GM21576 (cell line): ENCODE measurements around the gene TUBB4B.

ENCODE experiments used
- ATAC-seq: cut with Tn5 transposase; IDR thresholded peaks from one replicate; pipeline ENCODE4 v1.9.1; 2021; ENCODE audit warnings: mild to moderate bottlenecking, moderate library complexity; ENCODE audit not compliant: unreplicated experiment

Gene TUBB4B

DNA sequence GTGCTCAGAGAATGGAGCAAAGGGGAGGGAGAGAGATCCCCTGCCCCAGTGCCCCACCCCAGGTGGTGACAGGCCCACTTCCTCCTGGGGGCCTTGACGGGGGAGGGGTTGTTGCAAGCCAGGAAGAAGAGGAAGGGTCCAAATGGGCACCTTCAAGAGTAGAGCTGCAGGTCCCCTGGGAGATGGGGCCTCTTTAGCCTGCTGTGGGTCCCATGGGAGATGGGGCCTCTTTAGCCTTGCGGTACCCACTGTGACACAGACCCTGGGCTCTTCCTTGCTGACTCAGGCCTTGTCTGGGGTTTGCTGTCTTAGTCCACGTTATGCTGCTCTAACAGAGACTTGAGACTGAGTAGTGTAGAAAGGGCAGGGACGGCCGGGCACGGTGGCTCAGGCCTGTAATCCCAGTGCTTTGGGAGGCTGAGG, 26.9 kb downstream of the TUBB4B start:
- no peak for ATAC-seq

DNA sequence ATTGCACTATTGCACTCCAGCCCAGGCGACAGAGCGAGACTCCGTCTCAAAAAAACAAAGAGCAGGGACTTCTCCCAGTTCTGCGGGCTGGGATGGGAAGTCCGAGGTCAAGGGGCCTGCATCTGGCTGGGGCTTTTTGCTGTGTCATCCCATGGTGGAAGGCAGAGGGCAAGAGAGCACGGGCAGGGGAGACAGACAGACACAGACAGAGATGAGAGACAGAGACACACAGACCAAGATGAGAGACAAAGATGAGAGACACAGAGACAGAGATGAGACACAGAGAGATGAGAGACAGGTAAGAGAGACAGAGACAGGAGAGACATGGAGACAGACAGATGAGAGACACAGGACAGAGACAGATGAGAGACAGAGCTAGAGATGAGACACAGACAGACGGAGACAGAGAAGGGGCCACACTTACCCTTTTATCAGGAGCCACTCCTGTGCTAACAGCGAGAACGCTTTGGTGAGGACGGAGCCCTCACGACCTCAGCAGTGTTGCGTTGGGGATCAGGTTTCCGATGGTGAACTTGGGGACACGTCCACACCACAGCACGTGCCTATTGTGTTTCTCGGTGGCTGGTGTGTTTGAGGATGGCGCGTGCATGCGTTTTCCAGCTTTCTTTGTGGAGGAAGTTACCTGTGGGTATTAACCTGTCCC, 27.6 kb downstream of the TUBB4B start:
- ATAC-seq, result no peak

DNA sequence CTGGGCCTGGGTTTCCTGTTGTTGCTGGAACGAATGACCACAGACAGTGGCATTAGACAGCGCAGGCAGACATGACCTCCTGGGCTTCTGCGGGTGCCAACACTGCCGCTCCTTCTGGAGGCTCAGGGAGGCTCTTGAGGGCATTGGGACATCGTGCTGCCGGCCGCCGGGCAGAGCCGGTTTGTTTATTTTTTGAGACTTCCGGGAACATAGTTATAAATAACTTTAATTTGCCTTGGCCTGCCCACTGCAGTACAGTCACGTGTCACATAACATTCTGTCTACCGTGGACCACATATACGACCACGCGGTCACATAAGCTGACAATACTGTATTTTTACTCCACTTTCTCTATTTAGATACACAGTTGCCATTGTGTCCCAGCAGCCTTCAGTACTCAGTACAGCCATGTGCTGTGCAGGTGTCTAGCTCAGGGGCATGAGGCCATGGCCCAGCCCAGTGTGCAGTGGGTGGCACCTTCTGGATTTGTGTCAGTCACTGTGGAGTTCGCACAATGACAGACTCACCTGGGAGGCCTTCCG, 28.2 kb downstream of the TUBB4B start:
- no peak for ATAC-seq

DNA sequence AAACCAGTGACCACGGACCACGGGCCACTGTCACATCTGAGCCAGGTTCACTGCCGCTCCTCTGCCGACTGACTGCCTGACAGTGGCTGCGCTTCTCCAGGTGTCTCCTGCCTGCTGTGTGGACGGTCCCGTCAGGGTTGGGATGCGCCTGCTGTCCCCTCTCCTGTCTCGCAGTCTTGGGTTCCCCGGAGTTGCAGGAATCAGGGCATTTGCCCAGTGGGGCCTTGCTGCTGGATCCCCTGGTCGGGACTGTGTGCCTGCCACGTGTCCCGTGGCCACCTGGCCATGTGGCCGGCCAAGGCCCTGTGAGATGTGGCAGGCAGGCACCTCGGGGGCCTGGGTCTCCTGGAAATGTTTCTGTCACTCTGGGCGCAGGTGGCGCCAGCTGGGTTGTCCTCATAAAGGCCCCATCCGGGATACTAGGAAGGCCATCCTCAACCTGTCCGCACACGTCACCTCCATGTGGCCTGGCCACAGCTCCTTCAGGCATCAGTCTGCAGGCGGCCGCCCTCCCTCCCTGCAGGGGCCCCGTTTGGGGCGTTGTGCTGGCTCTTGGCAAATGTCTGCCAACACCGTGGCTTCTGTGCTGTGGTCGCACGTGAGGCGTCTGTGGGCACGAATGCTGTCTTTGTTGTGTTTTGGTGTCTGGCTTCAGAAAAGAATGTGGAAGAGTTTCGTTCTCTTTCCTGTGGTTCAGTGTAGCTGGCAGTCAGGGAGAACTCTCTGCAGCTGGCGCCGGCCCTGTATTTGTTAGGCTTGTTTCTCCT, 30.0 kb downstream of the TUBB4B start:
- no peak for ATAC-seq

DNA sequence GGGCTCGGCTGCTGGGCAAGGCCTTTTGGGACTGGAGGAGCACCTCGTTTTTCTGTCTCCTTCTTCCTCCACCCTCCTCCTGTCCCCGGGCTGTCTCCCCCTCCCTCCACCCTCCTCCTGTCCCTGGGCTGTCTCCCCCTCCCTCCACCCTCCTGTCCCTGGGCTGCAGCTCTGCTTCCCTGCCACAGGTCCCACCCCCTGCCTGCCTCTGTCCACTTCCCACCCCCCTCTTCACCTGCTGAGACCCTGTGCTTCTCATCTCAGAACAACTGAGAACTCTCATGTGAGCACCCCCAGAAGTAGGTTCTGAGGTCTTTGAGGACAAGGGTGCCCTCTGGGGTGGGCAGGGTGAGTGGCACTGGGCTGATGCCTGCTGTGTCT, 30.6 kb downstream of the TUBB4B start:
- ATAC-seq, result no peak

DNA sequence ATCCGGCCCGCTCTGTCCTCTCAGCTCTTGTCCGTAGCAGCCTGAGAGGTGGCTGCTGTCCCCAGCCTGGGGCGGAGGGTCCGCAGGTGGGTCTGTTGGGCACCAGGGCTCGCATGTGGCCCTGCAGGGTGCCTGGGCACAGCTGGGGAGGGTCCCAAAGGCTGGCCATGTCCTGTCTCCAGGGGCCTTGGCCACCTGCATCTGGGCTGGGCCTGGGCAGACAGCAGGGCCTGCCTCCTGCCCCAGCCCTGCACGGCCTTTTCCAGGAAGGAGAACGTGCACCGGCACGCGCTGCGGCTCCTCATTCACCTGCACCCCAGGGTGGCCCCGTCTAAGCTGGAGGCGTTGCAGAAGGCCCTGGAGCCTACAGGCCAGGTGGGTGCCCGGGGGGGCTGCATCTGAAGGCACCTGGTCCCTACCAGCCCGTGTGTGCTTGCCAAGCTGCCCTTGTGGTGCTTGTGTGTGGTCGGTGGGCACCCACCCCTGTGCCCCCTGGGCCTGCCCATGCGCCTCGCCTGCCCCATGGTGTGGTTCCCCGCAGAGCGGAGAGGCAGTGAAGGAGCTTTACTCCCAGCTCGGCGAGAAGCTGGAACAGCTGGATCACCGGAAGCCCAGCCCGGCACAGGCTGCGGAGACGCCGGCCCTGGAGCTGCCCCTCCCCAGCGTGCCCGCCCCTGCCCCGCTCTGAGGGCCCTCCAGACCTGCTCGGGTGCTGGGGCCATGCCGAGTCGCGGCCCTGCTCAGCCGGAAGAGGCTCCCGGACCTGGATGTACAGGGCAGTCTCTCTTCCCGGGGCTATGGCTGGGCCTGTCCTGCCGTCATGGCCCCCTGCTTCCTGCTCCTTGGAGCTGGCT, 31.4 kb downstream of the TUBB4B start:
- no peak for ATAC-seq

DNA sequence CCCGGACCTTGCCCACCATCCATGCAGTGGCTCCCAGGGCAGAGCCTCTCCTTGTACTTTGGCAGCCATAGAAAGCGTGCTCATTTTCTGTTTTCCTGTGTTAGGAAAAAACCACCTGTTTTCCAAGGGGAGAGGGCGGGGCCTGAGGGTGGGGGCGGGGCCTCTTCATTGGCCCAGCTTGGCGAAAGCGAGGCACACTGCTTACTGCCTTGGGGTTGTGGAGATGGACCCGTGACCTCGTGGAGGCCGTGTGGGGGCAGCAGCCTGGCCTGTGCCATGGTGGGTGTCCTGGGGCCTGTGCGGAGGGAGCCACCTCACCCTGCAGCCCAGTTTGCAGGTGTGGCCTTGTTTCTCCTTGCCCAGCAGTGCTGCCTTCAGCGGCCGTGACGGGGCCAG, 32.0 kb downstream of the TUBB4B start:
- no peak for ATAC-seq

DNA sequence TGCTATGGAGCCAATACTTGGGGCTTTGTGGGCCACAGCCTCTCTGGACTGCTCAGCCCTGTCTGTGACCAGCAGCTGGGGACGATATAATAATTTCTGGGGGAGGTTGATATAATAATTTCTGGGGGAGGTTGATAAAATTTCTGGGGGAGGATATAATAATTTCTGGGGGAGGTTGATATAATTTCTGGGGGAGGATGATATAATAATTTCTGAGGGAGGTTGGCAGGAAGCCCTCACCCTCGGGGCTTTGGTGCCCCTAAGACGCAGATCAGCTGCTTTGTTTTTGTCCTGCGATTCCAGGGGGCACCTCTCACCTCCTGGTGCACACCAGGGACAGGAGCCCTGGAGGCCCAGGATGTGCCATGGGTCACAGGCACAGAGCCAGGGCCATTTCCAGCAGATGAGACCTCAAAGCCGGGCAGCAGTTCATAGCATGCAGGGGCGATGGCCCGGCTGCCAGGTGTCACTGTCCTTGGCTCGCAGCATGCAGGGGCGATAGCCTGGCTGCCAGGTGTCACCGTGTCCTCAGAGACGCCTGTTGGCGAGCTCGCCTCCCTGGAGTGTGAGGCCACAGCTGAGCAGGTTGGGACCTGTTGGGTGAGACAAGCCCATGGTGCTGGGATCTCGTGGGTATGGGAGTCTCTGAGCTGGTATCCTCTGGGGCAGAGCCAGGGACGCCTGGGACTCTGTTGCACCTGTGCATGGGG, 32.7 kb downstream of the TUBB4B start:
- no peak for ATAC-seq

DNA sequence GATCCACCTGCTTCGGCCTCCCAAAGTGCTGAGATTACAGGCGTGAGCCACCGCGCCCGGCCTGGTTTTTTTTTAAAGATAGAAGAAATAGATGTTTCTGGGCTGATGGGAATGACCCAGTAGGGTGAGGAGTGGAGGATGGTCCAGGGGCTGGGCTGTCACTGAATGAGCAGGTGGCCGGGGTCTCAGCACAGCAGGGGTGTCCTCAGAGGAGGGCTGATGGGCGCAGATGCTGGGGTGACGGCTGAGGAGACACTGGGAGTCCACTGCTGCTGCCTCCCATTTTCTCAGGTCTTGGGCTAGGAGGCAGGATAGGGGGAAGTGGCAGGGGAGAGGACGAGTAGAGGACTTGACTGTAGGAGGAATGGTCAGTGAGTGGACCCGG, 34.1 kb downstream of the TUBB4B start:
- no peak for ATAC-seq

DNA sequence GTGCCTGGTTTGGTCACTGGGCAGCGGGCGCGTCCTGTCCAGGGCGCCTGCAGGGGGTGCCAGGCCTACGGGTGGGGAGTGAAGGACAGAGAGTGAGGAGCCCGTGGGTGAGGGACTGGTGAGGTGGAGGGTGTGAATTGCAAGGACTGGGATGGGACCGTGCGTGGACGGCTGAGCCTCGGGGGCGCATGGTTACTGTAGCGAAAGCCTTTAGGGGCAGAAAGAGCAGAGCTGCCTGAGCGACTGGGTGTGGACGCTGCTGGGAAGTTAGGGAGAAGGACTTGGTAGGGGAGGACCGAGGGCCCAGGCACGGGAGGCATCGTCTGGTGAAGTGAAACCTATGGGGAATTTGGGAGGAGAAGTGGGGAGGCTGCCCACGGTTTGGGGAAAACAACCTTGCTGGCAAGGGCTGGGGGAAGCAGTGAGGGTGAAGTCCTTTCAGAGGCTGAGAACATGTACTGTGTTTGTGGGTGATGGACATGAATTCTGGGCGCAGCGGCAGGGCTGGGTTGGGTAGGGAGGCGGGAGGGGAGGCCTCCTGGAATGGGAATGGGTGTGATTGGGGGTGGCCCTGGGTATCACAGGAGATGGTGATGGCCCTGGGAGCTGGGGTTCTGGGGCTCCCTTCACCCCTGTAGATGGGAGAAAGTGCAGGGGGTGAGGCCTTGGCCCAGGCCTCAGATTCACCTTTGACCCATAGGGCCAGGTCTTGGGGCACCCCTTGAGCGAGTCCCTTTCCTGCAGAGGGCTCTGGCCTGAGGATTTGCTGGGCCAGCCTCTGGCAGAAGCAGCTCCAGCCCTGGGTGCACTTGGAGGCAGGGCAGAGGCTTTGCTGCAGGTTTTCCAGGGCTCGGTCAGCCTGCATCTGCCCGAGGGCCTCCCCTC, 34.7 kb downstream of the TUBB4B start:
- ATAC-seq, result no peak

DNA sequence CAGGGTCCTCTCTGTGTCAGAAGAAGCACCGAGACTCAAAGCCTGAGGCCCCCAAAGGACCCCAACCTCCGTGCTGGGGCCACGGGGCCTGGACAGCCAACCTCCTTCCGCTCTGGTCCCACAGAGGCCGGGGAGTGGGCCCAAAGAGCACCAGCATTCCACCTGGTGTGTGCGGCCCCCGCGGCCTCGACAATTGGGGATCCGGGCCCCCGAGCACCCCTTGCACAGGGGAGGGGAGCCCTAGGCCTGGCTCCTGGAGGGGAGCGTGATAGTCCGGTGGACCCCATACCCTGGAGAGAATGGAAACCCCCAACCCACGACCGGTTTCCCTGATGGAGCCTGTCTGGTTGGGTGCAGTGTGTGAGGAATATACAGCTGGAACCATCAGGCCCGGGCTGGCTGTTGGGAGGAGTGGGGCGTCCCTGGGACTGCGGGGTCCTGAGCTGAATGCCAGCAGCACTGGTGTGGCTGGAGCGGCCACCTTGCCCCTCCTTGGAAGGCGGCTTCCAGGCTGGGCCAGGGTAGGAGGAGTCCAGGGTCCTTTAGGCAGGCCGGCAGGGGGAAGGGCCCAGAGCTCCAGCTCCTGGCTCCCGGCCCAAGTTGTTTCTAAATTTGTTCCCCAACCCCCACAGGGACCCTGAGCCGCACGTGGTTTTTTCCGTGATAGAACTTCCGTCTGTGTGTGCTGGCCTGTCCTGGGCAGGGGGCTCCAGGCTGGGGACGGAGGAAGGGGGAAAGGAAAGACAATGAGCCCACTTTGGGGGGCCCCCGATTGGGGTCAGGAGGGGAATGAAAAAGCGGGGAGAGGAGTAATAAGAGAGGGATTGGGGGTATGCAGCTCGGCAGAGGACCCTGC, 35.6 kb downstream of the TUBB4B start:
- ATAC-seq, result peak; percentile 10

DNA sequence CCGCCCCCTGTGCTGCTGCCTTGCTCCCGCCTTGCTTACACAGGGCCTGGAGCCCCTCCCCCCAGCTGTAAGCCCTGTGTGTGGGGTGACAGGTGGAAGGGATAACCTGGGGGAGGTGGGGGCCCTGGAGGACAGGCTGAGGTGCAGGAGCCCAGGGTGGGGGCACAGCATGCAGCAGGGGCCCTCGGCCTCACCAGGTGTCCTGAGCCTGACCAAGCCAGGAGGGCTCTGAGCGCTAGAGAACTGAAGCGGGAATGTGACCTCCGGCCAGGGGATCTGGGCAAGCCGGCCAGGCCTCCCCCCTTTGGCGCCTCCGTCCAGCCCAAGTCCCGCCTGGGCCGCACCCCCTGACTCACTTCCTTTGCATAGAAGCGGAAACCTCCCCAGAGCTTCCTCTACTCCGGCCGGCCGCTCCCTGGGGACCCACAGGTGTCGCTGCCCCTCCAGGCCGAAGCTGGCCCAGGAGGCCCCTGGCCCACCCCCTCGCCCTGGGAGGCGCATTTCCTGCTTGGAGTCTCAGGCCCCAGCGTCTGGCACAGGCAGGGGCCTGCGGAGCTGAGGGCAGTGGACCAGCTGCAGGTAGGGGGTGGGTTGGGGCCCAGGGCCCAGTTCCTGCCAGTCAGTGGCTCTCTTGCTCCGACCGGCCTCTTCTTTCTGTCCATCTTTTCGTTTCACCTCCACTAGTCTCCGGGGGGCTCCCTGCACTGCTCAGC, 36.4 kb downstream of the TUBB4B start, which contains the start of gene TOR4A:
TOR4A (plus strand) TSS at position 398 of the 713 bp plus-strand sequence. CDS start 964 bp downstream, outside the sequence.
- peak; percentile 67 for ATAC-seq

DNA sequence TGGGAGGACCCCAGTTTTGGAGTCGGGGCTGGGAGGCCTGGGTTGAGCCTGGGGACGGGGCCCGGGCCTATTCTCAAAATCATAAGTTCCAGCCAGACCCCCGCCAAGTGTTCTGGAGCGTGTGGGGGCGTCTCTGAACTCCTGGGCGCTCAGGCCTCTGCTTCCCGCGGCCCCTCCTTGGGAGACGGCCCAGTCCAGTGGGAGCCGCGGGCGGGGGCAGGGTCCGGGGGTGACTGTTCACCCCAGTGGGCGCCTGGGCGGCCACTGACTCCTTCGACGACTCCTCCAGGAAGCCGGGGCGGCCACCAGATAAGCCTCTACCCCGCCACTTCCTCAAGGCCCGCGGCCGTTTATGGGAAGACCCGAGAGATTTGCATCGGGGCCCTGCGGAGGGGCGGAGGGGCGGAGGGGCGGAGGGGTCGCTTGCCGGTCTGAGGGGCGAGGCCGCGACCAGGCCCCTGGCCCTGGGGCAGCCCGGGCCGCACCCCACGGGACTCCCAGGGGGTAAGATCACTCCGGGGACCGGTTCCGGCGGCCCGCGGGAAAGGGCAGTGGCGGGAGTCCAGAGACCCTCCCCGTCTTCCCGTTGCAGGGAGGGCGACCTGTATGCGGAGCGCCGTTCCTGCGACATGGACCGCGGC, 37.1 kb downstream of the TUBB4B start:
- no peak for ATAC-seq

DNA sequence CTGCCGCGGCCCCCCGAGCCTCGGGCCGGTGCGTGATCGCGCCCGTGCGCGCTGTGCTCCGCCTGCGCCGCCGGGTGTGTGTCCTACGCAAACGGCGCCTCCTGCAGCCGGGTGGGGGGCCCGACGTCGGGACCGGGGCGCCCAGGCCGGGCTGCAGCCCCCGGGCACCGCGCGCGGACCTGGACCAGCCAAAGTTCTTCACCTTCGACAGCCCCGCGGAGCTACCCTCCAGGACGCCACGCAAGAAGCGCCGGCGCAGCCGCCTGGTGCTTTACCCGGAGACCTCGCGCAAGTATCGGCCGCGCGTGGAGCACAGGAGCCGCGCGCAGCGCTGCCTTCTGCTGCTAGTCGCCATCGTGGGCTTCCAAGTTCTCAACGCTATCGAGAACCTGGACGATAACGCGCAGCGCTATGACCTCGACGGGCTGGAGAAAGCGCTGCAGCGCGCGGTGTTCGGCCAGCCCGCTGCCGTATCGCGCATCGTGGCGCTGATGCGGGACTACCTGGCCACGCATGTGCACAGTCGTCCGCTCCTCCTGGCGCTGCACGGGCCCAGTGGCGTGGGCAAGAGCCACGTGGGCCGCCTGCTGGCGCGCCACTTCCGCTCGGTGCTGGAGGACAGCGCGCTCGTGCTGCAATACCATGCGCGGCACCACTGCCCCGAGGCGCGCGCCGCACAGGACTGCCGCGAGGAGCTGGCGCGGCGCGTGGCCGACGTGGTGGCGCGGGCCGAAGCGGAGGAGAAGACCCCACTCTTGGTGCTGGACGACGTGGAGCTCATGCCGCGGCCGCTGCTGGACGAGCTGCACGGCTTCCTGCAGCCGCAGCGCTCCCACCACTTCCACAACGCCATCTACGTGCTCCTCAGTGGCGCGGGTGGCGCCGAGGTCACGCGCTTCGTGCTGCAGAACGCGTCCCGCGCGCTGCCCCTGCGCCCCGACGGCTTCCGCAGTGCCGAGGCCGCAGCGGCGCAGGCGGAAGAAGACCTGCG, 37.9 kb downstream of the TUBB4B start:
- ATAC-seq, result no peak

DNA sequence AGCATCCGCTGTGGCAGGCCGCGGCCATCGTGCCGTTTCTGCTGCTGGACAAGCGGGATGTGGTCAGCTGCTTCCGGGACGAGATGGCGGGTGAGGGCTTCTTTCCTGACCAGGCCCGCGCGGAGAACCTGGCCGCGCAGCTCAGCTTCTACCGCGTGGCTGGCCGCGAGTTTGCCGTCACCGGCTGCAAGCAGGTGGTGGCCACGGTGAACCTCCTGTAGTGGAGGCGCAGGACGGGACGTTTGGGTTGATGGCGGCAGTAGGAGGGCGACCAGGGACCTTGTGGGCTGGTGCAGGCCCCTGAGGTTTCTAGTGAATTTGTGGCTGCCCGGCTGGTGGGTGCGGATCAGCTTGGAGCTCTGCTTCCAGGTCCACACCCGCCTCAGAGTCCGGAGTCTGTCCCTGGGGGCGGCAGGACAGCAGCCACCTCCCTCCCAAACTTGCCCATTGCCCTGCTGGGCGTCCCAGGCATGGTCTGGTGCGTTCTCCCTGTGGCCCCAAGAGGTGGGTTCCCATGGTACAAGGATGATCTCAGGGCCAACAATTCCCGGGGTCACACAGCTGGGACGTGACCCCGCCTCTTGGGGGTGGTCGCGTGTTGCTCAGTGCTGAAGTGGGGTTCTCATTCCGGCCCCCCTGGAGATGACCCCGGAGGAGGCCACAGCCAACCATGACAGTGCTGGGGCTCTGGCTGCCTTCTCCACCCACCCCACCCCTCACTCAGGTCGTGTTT, 38.8 kb downstream of the TUBB4B start:
- ATAC-seq, result no peak
